ENCODE results near the gene STIP1.

The STIP1 gene

DNA sequence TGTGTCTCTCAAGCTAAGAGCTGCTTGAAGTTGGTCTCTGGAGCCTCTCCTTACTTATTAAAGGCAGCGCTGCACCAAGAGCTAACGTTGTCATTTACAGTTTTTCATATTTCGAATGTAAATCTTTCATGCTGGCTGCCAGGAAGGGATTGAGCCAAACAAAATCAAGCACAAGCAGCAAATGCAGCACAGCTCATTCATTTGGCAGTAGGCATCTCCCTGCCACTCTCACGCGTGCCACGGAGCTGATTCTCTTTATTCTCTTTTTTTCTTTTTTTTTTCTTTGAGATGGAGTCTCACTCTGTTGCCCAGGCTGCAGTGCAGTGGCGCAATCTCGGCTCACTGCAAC is 47.0 kb downstream of the STIP1 start:
- no peak overlapping the region for H3K4me3 ChIP-seq (ENCODE audit: low read length)
- no peak for DNase-seq (ENCODE audit: low read depth)
- TF ChIP-seq, protein P1, sequence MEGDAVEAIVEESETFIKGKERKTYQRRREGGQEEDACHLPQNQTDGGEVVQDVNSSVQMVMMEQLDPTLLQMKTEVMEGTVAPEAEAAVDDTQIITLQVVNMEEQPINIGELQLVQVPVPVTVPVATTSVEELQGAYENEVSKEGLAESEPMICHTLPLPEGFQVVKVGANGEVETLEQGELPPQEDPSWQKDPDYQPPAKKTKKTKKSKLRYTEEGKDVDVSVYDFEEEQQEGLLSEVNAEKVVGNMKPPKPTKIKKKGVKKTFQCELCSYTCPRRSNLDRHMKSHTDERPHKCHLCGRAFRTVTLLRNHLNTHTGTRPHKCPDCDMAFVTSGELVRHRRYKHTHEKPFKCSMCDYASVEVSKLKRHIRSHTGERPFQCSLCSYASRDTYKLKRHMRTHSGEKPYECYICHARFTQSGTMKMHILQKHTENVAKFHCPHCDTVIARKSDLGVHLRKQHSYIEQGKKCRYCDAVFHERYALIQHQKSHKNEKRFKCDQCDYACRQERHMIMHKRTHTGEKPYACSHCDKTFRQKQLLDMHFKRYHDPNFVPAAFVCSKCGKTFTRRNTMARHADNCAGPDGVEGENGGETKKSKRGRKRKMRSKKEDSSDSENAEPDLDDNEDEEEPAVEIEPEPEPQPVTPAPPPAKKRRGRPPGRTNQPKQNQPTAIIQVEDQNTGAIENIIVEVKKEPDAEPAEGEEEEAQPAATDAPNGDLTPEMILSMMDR (IDR thresholded peaks at IDR 0.05; ENCODE audit: insufficient read depth, low read depth, low read length, missing control alignments), result no peak

DNA sequence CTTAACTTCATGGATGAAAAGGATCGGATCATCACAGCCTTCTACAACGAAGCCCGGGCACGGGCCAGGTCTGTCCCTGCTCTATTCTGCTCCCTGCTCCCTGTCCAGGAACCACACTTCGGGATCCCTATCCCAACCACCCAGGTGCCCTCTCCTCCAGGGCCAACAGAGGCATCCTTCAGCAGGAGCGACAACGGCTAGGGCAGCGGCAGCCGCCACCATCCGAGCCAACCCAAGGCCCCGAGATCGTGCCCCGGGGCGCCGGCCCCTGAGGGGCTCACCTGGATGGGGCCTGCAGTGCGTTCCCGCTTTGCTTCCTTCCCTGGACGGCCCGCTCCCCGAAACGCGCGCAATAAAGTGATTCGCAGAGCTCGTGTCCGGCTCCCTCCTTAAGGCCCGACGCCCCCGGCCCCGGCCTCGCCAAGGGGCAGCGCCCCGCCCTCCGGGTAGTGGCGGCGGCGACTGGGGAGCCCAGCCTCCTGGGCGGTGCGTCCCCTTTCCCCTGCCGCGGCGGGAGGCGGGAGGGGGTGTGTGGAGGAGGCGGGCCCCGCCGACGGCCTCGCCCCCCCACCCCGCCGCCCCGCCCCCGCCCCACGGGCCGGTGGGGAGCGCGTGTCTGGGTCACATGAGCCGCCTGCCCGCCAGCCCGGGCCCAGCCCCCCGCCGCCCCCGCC is 48.1 kb downstream of the STIP1 start, which contains the start of gene VEGFB:
TSS of gene VEGFB (plus strand) at position 672 of the 674 bp plus-strand sequence. CDS start 250 bp downstream, outside the sequence.
- DNase-seq (ENCODE audit: low read depth), result peak; percentile 51
- TF ChIP-seq, protein P1 (IDR thresholded peaks at IDR 0.05; ENCODE audit: insufficient read depth, low read depth, low read length, missing control alignments), result no peak

DNA sequence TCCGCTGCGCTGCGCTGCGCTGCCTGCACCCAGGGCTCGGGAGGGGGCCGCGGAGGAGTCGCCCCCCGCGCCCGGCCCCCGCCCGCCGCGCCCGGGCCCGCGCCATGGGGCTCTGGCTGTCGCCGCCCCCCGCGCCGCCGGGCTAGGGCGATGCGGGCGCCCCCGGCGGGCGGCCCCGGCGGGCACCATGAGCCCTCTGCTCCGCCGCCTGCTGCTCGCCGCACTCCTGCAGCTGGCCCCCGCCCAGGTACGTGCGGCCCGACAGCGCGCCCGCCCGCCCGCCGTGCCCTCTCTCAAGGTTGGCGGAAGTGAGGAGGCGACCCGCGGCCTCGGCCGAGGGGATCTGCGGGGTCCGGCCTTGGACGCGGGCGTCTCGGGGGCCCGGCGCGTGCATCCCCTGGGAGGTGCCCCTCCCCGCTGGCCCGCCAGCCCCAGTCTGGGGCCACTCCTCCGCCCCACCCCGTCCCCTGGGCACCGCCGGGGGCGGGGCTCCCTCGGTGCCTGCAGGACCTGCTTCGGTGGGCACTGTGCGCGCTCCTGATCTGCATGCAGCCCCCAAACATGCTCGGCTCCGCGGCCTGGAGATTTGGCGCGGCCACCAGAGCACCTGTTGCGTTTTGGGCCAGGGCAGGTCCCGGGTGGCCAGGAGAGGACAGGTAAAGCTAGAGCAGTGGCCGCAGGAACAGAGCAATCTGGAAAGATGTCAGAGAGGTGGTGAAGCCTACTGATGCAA is 48.8 kb downstream of the STIP1 start:
- no peak for DNase-seq (ENCODE audit: low read depth)
- TF ChIP-seq, protein P1 (IDR thresholded peaks at IDR 0.05; ENCODE audit: insufficient read depth, low read depth, low read length, missing control alignments), result no peak
- peak overlapping the region; percentile 43 for H3K4me3 ChIP-seq (ENCODE audit: low read length)

More for the DNA sequence above, 48.1 kb downstream of the STIP1 start, which contains the start of gene VEGFB:
- peak within 1 kb of the TSS; percentile 48 for H3K4me3 ChIP-seq (ENCODE audit: low read length)

DNA sequence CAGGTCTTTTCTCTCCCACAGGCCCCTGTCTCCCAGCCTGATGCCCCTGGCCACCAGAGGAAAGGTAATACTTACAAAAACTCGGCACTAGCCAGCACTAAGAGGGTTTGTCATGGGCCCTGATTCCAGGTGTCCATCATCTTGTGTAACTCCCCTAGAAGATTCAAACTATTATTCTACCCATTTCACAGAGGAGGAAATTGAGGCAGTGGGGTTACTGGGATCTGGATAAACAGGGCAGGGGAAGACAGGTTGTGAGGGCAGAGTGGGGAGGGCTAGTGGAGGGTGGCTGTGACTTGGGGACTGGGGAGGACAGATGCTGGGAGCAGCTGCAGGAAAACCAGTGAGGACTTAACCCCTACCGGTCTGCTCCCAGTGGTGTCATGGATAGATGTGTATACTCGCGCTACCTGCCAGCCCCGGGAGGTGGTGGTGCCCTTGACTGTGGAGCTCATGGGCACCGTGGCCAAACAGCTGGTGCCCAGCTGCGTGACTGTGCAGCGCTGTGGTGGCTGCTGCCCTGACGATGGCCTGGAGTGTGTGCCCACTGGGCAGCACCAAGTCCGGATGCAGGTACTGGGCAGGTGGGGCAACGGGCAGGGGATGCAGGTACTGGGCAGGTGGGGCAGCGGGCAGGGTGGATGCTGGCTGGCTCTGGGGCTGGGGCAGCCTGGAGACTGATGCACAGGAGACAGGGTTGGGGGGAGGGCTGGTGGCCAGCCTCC is 49.6 kb downstream of the STIP1 start:
- TF ChIP-seq, protein P1 (IDR thresholded peaks at IDR 0.05; ENCODE audit: insufficient read depth, low read depth, low read length, missing control alignments), result no peak
- DNase-seq (ENCODE audit: low read depth), result no peak
- peak overlapping the region; percentile 43 for H3K4me3 ChIP-seq (ENCODE audit: low read length)

DNA sequence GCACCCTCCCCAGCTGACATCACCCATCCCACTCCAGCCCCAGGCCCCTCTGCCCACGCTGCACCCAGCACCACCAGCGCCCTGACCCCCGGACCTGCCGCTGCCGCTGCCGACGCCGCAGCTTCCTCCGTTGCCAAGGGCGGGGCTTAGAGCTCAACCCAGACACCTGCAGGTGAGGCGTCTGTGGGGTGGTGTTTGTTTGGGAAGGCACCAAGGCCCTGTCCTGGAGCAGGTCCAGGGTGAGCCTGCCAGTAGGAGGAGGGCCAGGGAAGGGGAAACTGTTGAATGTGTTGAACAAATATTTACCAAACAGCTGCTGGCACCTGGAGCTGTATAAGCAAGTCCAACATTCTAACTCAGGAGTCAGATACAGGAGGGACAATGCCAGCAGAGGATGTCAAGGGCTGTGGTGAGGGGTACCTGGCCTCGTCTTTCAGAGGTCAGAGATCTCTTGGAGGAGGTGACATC is 51.5 kb downstream of the STIP1 start:
- TF ChIP-seq, protein P1 (IDR thresholded peaks at IDR 0.05; ENCODE audit: insufficient read depth, low read depth, low read length, missing control alignments), result no peak
- peak; percentile 62 for DNase-seq (ENCODE audit: low read depth)
- peak overlapping the region; percentile 5 for H3K4me3 ChIP-seq (ENCODE audit: low read length)

DNA sequence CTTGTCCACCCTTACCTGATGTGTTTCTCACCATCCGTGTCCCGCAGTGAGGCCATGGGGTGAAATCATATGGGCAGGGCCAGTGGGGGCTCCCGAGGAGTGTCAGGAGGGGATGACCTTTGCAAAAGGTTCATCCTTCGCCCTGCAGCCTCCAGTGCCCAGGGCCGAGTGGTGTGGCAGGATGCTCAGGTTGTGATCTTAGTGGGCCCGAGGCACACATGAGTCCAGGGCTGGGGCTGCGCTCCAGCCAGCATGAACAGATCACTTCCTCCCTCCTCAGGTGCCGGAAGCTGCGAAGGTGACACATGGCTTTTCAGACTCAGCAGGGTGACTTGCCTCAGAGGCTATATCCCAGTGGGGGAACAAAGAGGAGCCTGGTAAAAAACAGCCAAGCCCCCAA is 52.1 kb downstream of the STIP1 start:
- TF ChIP-seq, protein P1 (IDR thresholded peaks at IDR 0.05; ENCODE audit: insufficient read depth, low read depth, low read length, missing control alignments), result no peak
- H3K4me3 ChIP-seq (ENCODE audit: low read length), result no peak overlapping the region
- no peak for DNase-seq (ENCODE audit: low read depth)
